Measurements from ENCODE around the gene MAGEB2. TPM values are rescaled to one million over a fixed set of nuclear protein-coding genes. Genes with fewer than 3 reads are reported as not detected.

The MAGEB2 gene
- total RNA-seq, 1 donor = not detected

DNA sequence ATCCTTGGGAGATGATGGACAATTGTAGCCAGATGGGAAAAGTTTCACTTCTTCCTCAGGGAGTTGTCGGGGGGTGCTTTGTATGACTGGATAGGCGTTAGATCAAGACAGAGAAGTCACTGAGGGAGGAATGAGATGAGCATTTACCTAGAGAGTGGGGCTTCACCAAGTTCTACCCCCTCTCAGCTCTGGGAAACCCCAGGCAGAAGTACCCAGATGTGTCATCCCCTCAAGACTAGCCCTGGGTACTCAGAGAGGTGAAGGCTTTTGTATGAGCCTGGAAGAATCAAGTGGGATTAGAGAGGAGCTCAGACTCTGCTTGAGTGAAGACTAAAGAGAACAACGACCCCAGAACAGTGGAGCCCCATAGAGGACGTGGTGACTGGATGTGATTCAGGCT lies 33.5 kb downstream of the MAGEB2 start:
- Histone ChIP-seq H3K27ac (ENCODE audit: low read depth, low read length) (no peak overlapping the region), H3K4me3 (ENCODE audit: insufficient read depth, low read length) (no peak overlapping the region), H3K79me2 (ENCODE audit: insufficient read depth, low read length) (no peaks in the 10 kb centered on the region), H2AFZ (ENCODE audit: low read length) (no peak overlapping the region), H3K27me3 (ENCODE audit: insufficient read depth, low read length) (no peaks in the 10 kb centered on the region), H3K4me2 (ENCODE audit: insufficient read depth, low read length) (no peak overlapping the region), H4K20me1 (ENCODE audit: insufficient read depth, low read length) (no peaks in the 10 kb centered on the region), H3K9me3 (ENCODE audit: low read depth, low read length) (no peaks in the 10 kb centered on the region), H3K4me1 (ENCODE audit: insufficient read depth, low read length) (no peaks in the 10 kb centered on the region), H3K36me3 (ENCODE audit: insufficient read depth, low read length) (no peaks in the 10 kb centered on the region)
- TF ChIP-seq, protein P1, sequence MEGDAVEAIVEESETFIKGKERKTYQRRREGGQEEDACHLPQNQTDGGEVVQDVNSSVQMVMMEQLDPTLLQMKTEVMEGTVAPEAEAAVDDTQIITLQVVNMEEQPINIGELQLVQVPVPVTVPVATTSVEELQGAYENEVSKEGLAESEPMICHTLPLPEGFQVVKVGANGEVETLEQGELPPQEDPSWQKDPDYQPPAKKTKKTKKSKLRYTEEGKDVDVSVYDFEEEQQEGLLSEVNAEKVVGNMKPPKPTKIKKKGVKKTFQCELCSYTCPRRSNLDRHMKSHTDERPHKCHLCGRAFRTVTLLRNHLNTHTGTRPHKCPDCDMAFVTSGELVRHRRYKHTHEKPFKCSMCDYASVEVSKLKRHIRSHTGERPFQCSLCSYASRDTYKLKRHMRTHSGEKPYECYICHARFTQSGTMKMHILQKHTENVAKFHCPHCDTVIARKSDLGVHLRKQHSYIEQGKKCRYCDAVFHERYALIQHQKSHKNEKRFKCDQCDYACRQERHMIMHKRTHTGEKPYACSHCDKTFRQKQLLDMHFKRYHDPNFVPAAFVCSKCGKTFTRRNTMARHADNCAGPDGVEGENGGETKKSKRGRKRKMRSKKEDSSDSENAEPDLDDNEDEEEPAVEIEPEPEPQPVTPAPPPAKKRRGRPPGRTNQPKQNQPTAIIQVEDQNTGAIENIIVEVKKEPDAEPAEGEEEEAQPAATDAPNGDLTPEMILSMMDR (IDR thresholded peaks at IDR 0.05; ENCODE audit: extremely low read depth, low read depth, low read length) = no peak
- DNase-seq (ENCODE audit: insufficient read length, low spot score, missing footprints) = no peak

DNA sequence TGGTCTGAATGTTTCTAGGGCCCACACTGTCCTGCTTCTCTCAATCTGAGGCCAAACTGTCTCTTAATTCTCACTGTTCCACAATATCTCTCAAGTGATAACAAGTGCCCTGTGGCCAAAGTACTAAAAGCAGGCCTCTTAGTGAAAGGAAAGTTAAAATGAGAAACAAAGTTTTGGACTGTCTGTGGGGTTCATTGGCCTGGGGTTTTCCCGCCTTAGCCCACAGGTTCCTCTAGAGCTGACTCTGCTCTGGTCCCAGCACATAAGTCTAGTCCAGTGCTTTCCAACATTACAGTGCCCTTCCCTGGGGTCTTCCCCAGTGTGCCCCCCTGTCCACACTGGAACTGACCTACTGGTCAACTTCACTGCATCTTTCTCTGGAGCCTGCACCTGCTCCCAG lies 37.9 kb downstream of the MAGEB2 start:
- TF ChIP-seq, protein P1 (IDR thresholded peaks at IDR 0.05; ENCODE audit: extremely low read depth, low read depth, low read length) = no peak
- no peak for DNase-seq (ENCODE audit: insufficient read length, low spot score, missing footprints)
- H2AFZ ChIP-seq (ENCODE audit: low read length) = no peak overlapping the region
- no peak overlapping the region for H3K4me3 ChIP-seq (ENCODE audit: insufficient read depth, low read length)
- no peaks in the 10 kb centered on the region for H3K36me3 ChIP-seq (ENCODE audit: insufficient read depth, low read length)
- H3K27me3 ChIP-seq (ENCODE audit: insufficient read depth, low read length) = no peaks in the 10 kb centered on the region
- H4K20me1 ChIP-seq (ENCODE audit: insufficient read depth, low read length) = no peaks in the 10 kb centered on the region
- H3K79me2 ChIP-seq (ENCODE audit: insufficient read depth, low read length) = no peaks in the 10 kb centered on the region
- no peak overlapping the region for H3K27ac ChIP-seq (ENCODE audit: low read depth, low read length)
- no peaks in the 10 kb centered on the region for H3K9me3 ChIP-seq (ENCODE audit: low read depth, low read length)
- H3K4me1 ChIP-seq (ENCODE audit: insufficient read depth, low read length) = no peaks in the 10 kb centered on the region
- H3K4me2 ChIP-seq (ENCODE audit: insufficient read depth, low read length) = no peak overlapping the region

DNA sequence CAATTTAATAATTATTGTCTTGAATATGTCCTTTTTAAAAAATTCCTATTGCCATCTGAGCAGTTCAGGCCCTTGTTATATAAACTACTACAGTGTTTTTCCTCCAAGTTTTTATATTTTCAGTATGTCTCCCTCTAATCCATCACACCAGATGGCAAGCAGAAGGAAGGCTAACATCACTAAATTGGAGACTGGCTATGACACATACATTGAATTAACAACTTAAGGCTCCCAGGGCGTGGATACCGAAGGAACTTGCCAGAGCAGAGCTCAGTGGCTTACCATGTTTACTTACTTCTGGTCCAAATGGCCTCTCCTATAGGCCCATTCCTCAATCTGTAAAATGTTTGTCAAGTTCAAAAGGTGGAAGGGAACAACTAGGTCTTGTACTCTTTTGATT lies 44.6 kb downstream of the MAGEB2 start:
- H3K27ac ChIP-seq (ENCODE audit: low read depth, low read length) = no peak overlapping the region
- no peaks in the 10 kb centered on the region for H4K20me1 ChIP-seq (ENCODE audit: insufficient read depth, low read length)
- H3K27me3 ChIP-seq (ENCODE audit: insufficient read depth, low read length) = no peaks in the 10 kb centered on the region
- no peaks in the 10 kb centered on the region for H3K9me3 ChIP-seq (ENCODE audit: low read depth, low read length)
- H3K36me3 ChIP-seq (ENCODE audit: insufficient read depth, low read length) = no peaks in the 10 kb centered on the region
- H3K4me3 ChIP-seq (ENCODE audit: insufficient read depth, low read length) = no peak overlapping the region
- H3K79me2 ChIP-seq (ENCODE audit: insufficient read depth, low read length) = no peaks in the 10 kb centered on the region
- TF ChIP-seq, protein P1 (IDR thresholded peaks at IDR 0.05; ENCODE audit: extremely low read depth, low read depth, low read length) = no peak
- no peak overlapping the region for H2AFZ ChIP-seq (ENCODE audit: low read length)
- no peak overlapping the region for H3K4me2 ChIP-seq (ENCODE audit: insufficient read depth, low read length)
- no peak for DNase-seq (ENCODE audit: insufficient read length, low spot score, missing footprints)
- H3K4me1 ChIP-seq (ENCODE audit: insufficient read depth, low read length) = no peaks in the 10 kb centered on the region

DNA sequence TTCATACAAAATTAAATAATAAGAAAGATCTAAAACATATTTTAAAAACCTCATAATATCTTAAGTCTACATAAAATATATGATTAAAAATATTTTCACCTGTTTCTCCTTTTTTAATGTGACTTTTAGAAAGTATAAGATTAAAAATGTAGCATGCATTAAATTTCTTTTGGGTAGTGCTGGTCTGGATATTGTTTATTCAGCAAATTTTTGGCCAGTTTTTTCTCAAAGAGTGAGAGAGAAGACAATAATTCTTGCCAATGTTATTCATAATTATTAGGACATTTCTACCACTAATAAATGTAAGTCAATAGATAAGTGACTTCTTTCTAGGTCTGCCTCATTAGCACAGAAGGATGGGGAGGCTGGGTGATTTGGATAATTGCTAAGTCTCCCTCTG lies 45.6 kb downstream of the MAGEB2 start:
- Histone ChIP-seq H4K20me1 (ENCODE audit: insufficient read depth, low read length) (no peaks in the 10 kb centered on the region), H3K27ac (ENCODE audit: low read depth, low read length) (no peak overlapping the region), H2AFZ (ENCODE audit: low read length) (no peak overlapping the region), H3K4me3 (ENCODE audit: insufficient read depth, low read length) (no peak overlapping the region), H3K27me3 (ENCODE audit: insufficient read depth, low read length) (no peaks in the 10 kb centered on the region), H3K36me3 (ENCODE audit: insufficient read depth, low read length) (no peaks in the 10 kb centered on the region), H3K4me2 (ENCODE audit: insufficient read depth, low read length) (no peak overlapping the region), H3K9me3 (ENCODE audit: low read depth, low read length) (no peaks in the 10 kb centered on the region), H3K4me1 (ENCODE audit: insufficient read depth, low read length) (no peaks in the 10 kb centered on the region), H3K79me2 (ENCODE audit: insufficient read depth, low read length) (no peaks in the 10 kb centered on the region)
- TF ChIP-seq, protein P1 (IDR thresholded peaks at IDR 0.05; ENCODE audit: extremely low read depth, low read depth, low read length) = no peak
- DNase-seq (ENCODE audit: insufficient read length, low spot score, missing footprints) = no peak
